ENCODE measurements around the gene CRYAB. TPM values are rescaled to one million over a fixed set of nuclear protein-coding genes. Genes with fewer than 3 reads are reported as not detected.

Gene CRYAB
- polyA plus RNA-seq, 1 of the 3 experiments (the other 2 are of a cell fraction): 0.92 TPM

DNA sequence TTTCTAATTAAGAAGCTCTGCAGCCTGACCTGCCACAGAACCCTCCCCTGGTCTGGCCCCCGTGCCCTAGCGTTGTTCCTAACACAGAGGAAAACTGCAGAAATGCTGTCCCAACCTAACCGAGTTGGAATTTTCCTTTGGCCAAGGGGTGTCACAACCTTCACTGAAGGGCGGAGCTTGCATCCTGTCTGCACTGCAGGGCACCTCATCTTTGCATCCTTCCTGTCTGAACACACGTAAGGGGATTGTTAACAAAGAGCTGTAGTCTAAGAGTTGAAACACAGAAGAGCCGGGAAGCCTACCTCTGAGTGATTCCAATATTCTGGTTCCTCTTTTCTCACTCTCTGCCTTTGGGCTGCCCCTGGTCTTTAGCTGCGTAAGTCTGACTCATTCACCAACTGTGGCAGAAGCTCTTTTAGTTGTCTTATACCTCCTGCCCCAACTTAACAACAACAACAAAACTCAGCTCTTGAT is 27.2 kb upstream of the CRYAB start (continued):
- TF ChIP-seq, protein P1, sequence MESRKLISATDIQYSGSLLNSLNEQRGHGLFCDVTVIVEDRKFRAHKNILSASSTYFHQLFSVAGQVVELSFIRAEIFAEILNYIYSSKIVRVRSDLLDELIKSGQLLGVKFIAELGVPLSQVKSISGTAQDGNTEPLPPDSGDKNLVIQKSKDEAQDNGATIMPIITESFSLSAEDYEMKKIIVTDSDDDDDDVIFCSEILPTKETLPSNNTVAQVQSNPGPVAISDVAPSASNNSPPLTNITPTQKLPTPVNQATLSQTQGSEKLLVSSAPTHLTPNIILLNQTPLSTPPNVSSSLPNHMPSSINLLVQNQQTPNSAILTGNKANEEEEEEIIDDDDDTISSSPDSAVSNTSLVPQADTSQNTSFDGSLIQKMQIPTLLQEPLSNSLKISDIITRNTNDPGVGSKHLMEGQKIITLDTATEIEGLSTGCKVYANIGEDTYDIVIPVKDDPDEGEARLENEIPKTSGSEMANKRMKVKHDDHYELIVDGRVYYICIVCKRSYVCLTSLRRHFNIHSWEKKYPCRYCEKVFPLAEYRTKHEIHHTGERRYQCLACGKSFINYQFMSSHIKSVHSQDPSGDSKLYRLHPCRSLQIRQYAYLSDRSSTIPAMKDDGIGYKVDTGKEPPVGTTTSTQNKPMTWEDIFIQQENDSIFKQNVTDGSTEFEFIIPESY (IDR thresholded peaks at IDR 0.05; ENCODE audit: borderline replicate concordance, low read depth): no peak
- TF ChIP-seq RXRA (IDR thresholded peaks at IDR 0.05; ENCODE audit: borderline replicate concordance, low read depth) (no peak), RAD21 (IDR thresholded peaks at IDR 0.05; ENCODE audit: low read length) (no peak)
- TF ChIP-seq, protein P2, sequence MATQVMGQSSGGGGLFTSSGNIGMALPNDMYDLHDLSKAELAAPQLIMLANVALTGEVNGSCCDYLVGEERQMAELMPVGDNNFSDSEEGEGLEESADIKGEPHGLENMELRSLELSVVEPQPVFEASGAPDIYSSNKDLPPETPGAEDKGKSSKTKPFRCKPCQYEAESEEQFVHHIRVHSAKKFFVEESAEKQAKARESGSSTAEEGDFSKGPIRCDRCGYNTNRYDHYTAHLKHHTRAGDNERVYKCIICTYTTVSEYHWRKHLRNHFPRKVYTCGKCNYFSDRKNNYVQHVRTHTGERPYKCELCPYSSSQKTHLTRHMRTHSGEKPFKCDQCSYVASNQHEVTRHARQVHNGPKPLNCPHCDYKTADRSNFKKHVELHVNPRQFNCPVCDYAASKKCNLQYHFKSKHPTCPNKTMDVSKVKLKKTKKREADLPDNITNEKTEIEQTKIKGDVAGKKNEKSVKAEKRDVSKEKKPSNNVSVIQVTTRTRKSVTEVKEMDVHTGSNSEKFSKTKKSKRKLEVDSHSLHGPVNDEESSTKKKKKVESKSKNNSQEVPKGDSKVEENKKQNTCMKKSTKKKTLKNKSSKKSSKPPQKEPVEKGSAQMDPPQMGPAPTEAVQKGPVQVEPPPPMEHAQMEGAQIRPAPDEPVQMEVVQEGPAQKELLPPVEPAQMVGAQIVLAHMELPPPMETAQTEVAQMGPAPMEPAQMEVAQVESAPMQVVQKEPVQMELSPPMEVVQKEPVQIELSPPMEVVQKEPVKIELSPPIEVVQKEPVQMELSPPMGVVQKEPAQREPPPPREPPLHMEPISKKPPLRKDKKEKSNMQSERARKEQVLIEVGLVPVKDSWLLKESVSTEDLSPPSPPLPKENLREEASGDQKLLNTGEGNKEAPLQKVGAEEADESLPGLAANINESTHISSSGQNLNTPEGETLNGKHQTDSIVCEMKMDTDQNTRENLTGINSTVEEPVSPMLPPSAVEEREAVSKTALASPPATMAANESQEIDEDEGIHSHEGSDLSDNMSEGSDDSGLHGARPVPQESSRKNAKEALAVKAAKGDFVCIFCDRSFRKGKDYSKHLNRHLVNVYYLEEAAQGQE (IDR thresholded peaks at IDR 0.05; ENCODE audit: low read depth, low read length): no peak

DNA sequence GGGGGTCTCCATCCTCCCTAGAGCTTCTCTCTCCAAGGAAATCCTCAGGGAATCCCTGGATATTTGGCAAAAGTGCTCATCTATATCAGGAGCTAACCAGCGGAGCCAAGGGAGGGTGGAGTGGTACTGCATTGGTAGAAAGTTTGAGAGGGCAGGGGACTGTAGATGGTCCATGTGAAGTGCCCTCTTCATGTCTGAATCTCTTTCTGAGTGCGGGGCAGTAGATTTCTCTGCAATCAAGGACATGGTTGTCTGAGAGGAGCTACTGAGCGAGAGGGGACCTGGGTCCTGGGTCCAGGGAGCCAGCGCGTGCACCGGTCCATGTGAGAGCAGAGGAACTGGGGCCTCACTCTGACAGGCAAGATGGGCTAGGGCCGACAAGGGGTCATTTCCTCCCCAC is 26.3 kb upstream of the CRYAB start:
- no peaks in the 10 kb centered on the region for H3K9me3 ChIP-seq
- H3K27ac ChIP-seq (ENCODE audit: low read depth in 2 of 2, low read length in 1 of 2): peak overlapping the region; percentile 60 to 92
- H3K4me3 ChIP-seq (ENCODE audit: low read depth in 2 of 2, low read length in 1 of 2): peak overlapping the region; percentile 49 to 69
- H3K9me2 ChIP-seq: no peaks in the 10 kb centered on the region
- H3K27me3 ChIP-seq (ENCODE audit: insufficient read depth): no peaks in the 10 kb centered on the region
- TF ChIP-seq GABPA (IDR thresholded peaks at IDR 0.05; ENCODE audit: low read depth) (no peak), MXI1 (IDR thresholded peaks at IDR 0.05; ENCODE audit: low read depth, low read length) (peak; percentile 14; the same call in 1 of the 2 replicates)
- peak overlapping the region; percentile 85; the same call in 1 of the 2 replicates for H2AFZ ChIP-seq (ENCODE audit: low read depth)
- H3K79me2 ChIP-seq (ENCODE audit: insufficient read depth): peaks cover 45% of the 10 kb centered on the region; the same call in 1 of the 2 replicates
- H4K20me1 ChIP-seq (ENCODE audit: insufficient read depth): no peaks in the 10 kb centered on the region
- ChIA-PET CTCF (interaction anchor here (0.9 to 15.8 kb wide), 5 partner anchors 11 to 59 kb away, joined by 4 to 272 read pairs (median 4); partner anchors contain the start of gene FDXACB1), POLR2A (interaction anchor here (0.6 to 1.6 kb wide), 7 partner anchors 11 to 143 kb away, joined by 3 to 6 read pairs (median 3); no protein-coding TSS in a partner anchor)
- H3K4me2 ChIP-seq: peak overlapping the region; percentile 92
- H3K9ac ChIP-seq: peak overlapping the region; percentile 78
- H3K4me1 ChIP-seq (ENCODE audit: control insufficient read depth in 1 of 2, insufficient read depth in 2 of 2, low read depth in 1 of 2, low read length in 1 of 2): peaks cover 63 to 65% of the 10 kb centered on the region in 2 experiments
- peak; percentile 38 for DNase-seq
- no peaks in the 10 kb centered on the region for H3K36me3 ChIP-seq (replicated peaks in 1 of 2; ENCODE audit: control insufficient read depth in 1 of 2, insufficient read depth in 2 of 2, low read length in 1 of 2)
- 74% methylated on average over 7 of the region's 7 CpGs for WGBS (ENCODE audit: low lambda C conversion rate)
- H3F3A ChIP-seq (replicated peaks; ENCODE audit: insufficient read depth): peaks cover 32% of the 10 kb centered on the region

DNA sequence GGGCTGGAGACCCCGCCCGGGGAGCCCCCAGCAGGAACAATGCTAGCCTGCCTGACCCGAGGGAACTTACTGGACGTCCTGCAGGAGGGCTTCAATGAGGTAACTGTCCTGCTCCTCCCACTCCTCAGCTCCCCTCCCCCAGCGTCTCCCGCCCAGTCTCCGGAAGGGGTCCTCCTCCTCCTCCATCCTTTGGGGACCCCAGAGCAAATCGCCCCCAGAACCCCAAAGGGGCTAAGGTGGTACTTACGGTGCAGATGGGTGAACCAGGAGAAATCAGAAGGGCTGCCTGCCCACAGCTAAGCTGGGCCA is 25.8 kb upstream of the CRYAB start:
- peaks cover 41% of the 10 kb centered on the region; the same call in 1 of the 2 replicates for H3K79me2 ChIP-seq (ENCODE audit: insufficient read depth)
- peaks cover 60% of the 10 kb centered on the region in 2 experiments for H3K4me1 ChIP-seq (ENCODE audit: control insufficient read depth in 1 of 2, insufficient read depth in 2 of 2, low read depth in 1 of 2, low read length in 1 of 2)
- H3K9me3 ChIP-seq: no peaks in the 10 kb centered on the region
- peaks cover 28% of the 10 kb centered on the region for H3F3A ChIP-seq (replicated peaks; ENCODE audit: insufficient read depth)
- H4K20me1 ChIP-seq (ENCODE audit: insufficient read depth): no peaks in the 10 kb centered on the region
- CTCF ChIA-PET: interaction anchor here (0.9 to 15.8 kb wide), 5 partner anchors 11 to 59 kb away, joined by 4 to 272 read pairs (median 4); partner anchors contain the start of gene FDXACB1
- no peaks in the 10 kb centered on the region for H3K27me3 ChIP-seq (ENCODE audit: insufficient read depth)
- H2AFZ ChIP-seq (ENCODE audit: low read depth): peak overlapping the region; percentile 85
- H3K4me2 ChIP-seq: peak overlapping the region; percentile 92
- POLR2A ChIA-PET: interaction anchor here (0.6 to 1.6 kb wide), 5 partner anchors 11 to 48 kb away, joined by 3 to 6 read pairs (median 3); no protein-coding TSS in a partner anchor
- H3K9me2 ChIP-seq: no peaks in the 10 kb centered on the region
- H3K9ac ChIP-seq: peak overlapping the region; percentile 78
- H3K4me3 ChIP-seq (ENCODE audit: low read depth in 2 of 2, low read length in 1 of 2): peak overlapping the region; percentile 49 to 69
- WGBS (ENCODE audit: low lambda C conversion rate): 15% methylated on average over 6 of the region's 9 CpGs
- no peaks in the 10 kb centered on the region for H3K36me3 ChIP-seq (replicated peaks in 1 of 2; ENCODE audit: control insufficient read depth in 1 of 2, insufficient read depth in 2 of 2, low read length in 1 of 2)
- DNase-seq: no peak
- H3K27ac ChIP-seq (ENCODE audit: low read depth in 2 of 2, low read length in 1 of 2): peak overlapping the region; percentile 60 to 92
- TF ChIP-seq CHD2 (IDR thresholded peaks at IDR 0.05; ENCODE audit: low read length, partially characterized antibody): peak; percentile 3
- no peak for TF ChIP-seq EP300 (IDR thresholded peaks at IDR 0.05; ENCODE audit: borderline replicate concordance in 1 of 2, low read depth in 1 of 2, low read length in 1 of 2)
- TF ChIP-seq, protein P3, sequence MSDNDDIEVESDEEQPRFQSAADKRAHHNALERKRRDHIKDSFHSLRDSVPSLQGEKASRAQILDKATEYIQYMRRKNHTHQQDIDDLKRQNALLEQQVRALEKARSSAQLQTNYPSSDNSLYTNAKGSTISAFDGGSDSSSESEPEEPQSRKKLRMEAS (IDR thresholded peaks at IDR 0.05; ENCODE audit: low read depth): no peak
- TF ChIP-seq FOSL2 (IDR thresholded peaks at IDR 0.05; ENCODE audit: borderline replicate concordance, low read depth): no peak
- no peak for TF ChIP-seq MEF2A (IDR thresholded peaks at IDR 0.05; ENCODE audit: borderline replicate concordance, low read depth)
- no peak for TF ChIP-seq POLR2AphosphoS5 (IDR thresholded peaks at IDR 0.05; ENCODE audit: low read depth, low read length)
- no peak for TF ChIP-seq TEAD4 (IDR thresholded peaks at IDR 0.05; ENCODE audit: borderline replicate concordance, insufficient read depth)
- TF ChIP-seq TCF12 (IDR thresholded peaks at IDR 0.05): no peak
- TF ChIP-seq, protein P4, sequence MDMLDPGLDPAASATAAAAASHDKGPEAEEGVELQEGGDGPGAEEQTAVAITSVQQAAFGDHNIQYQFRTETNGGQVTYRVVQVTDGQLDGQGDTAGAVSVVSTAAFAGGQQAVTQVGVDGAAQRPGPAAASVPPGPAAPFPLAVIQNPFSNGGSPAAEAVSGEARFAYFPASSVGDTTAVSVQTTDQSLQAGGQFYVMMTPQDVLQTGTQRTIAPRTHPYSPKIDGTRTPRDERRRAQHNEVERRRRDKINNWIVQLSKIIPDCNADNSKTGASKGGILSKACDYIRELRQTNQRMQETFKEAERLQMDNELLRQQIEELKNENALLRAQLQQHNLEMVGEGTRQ (IDR thresholded peaks at IDR 0.05; ENCODE audit: borderline replicate concordance, low read depth, low read length): no peak
- TF ChIP-seq EZH2phosphoT487 (IDR thresholded peaks at IDR 0.05; ENCODE audit: borderline replicate concordance, low read depth): no peak
- TF ChIP-seq YY1 (IDR thresholded peaks at IDR 0.05; ENCODE audit: low read depth): 0 out of 2 replicates have a peak, but pooled peaks have one; percentile 24
- TF ChIP-seq SMC3 (IDR thresholded peaks at IDR 0.05; ENCODE audit: low read depth, low read length): no peak
- no peak for TF ChIP-seq GABPA (IDR thresholded peaks at IDR 0.05; ENCODE audit: low read depth)
